Measurements from ENCODE around the gene NXPH1.

The NXPH1 gene

GRCh38 chr7:8500286-8500685, 66.9 kb downstream of the NXPH1 start:
- DNase-seq (ENCODE audit: insufficient read length, low spot score) = no peak
- no peak for TF ChIP-seq POLR2A (IDR thresholded peaks at IDR 0.05; ENCODE audit: low read depth, low read length)
- no peak for FAIRE-seq

GRCh38 chr7:8507566-8507965, 74.2 kb downstream of the NXPH1 start:
- DNase-seq (ENCODE audit: insufficient read length, low spot score) (no peak), FAIRE-seq (no peak)

GRCh38 chr7:8509621-8510020, 76.2 kb downstream of the NXPH1 start:
- TF ChIP-seq POLR2A (IDR thresholded peaks at IDR 0.05; ENCODE audit: low read depth, low read length) = no peak
- no peak for DNase-seq (ENCODE audit: insufficient read length, low spot score)
- FAIRE-seq = no peak

More at GRCh38 chr7:8507566-8507965, 74.2 kb downstream of the NXPH1 start:
- TF ChIP-seq POLR2A (IDR thresholded peaks at IDR 0.05; ENCODE audit: low read depth, low read length) = no peak

GRCh38 chr7:8511855-8512254, 78.4 kb downstream of the NXPH1 start:
- no peak for DNase-seq (ENCODE audit: insufficient read length, low spot score)
- TF ChIP-seq POLR2A (IDR thresholded peaks at IDR 0.05; ENCODE audit: low read depth, low read length) = no peak
- FAIRE-seq = no peak

GRCh38 chr7:8514781-8515519, 81.5 kb downstream of the NXPH1 start:
- FAIRE-seq (no peak), DNase-seq (ENCODE audit: insufficient read length, low spot score) (no peak)
- no peak for TF ChIP-seq POLR2A (IDR thresholded peaks at IDR 0.05; ENCODE audit: low read depth, low read length)

GRCh38 chr7:8515640-8516185, 82.3 kb downstream of the NXPH1 start:
- FAIRE-seq (no peak), DNase-seq (ENCODE audit: insufficient read length, low spot score) (no peak)
- TF ChIP-seq POLR2A (IDR thresholded peaks at IDR 0.05; ENCODE audit: low read depth, low read length) = no peak

- no peak for DNase-seq (ENCODE audit: insufficient read length, low spot score)
- peak; percentile 30 for FAIRE-seq
- no peak for TF ChIP-seq POLR2A (IDR thresholded peaks at IDR 0.05; ENCODE audit: low read depth, low read length)
Measured at GRCh38 chr7:8516976-8517375, 83.6 kb downstream of the NXPH1 start.

- TF ChIP-seq POLR2A (IDR thresholded peaks at IDR 0.05; ENCODE audit: low read depth, low read length) = no peak
- DNase-seq (ENCODE audit: insufficient read length, low spot score) = no peak
- FAIRE-seq = no peak
Measured at GRCh38 chr7:8528311-8528710, 94.9 kb downstream of the NXPH1 start.

- TF ChIP-seq POLR2A (IDR thresholded peaks at IDR 0.05; ENCODE audit: low read depth, low read length) = no peak
- DNase-seq (ENCODE audit: insufficient read length, low spot score) (no peak), FAIRE-seq (no peak)
Measured at GRCh38 chr7:8531991-8532515, 98.6 kb downstream of the NXPH1 start.

- no peak for FAIRE-seq
- TF ChIP-seq POLR2A (IDR thresholded peaks at IDR 0.05; ENCODE audit: low read depth, low read length) = no peak
- no peak for DNase-seq (ENCODE audit: insufficient read length, low spot score)
Measured at GRCh38 chr7:8536431-8536830, 103.0 kb downstream of the NXPH1 start.

GRCh38 chr7:8549046-8549445, 115.6 kb downstream of the NXPH1 start:
- no peak for TF ChIP-seq POLR2A (IDR thresholded peaks at IDR 0.05; ENCODE audit: low read depth, low read length)
- FAIRE-seq (no peak), DNase-seq (ENCODE audit: insufficient read length, low spot score) (no peak)

GRCh38 chr7:8560501-8560900, 127.1 kb downstream of the NXPH1 start:
- FAIRE-seq = no peak
- TF ChIP-seq POLR2A (IDR thresholded peaks at IDR 0.05; ENCODE audit: low read depth, low read length) = no peak
- no peak for DNase-seq (ENCODE audit: insufficient read length, low spot score)

GRCh38 chr7:8561449-8561848, 128.0 kb downstream of the NXPH1 start:
- no peak for TF ChIP-seq POLR2A (IDR thresholded peaks at IDR 0.05; ENCODE audit: low read depth, low read length)
- FAIRE-seq (no peak), DNase-seq (ENCODE audit: insufficient read length, low spot score) (no peak)

GRCh38 chr7:8564281-8564680, 130.9 kb downstream of the NXPH1 start:
- FAIRE-seq (no peak), DNase-seq (ENCODE audit: insufficient read length, low spot score) (no peak)
- no peak for TF ChIP-seq POLR2A (IDR thresholded peaks at IDR 0.05; ENCODE audit: low read depth, low read length)

- no peak for FAIRE-seq
- no peak for DNase-seq (ENCODE audit: insufficient read length, low spot score)
- TF ChIP-seq POLR2A (IDR thresholded peaks at IDR 0.05; ENCODE audit: low read depth, low read length) = no peak
Measured at GRCh38 chr7:8566016-8566415, 132.6 kb downstream of the NXPH1 start.

All from H54 (cell line).